Measurements from ENCODE around the gene HAAO.

HAAO gene

GRCh38 chr2:42793334-42794270, 1.2 kb upstream of the HAAO start:
- no peak for DNase-seq (ENCODE audit: low read depth in 2 of 2)

GRCh38 chr2:42792087-42792582, 248 bp downstream of the HAAO start:
- no peak for DNase-seq (ENCODE audit: low read depth in 2 of 2)

- DNase-seq (ENCODE audit: low read depth in 2 of 2), result no peak
Observed at GRCh38 chr2:42791606-42792005, 777 bp downstream of the HAAO start.

- no peak for DNase-seq (ENCODE audit: low read depth in 2 of 2)
Observed at GRCh38 chr2:42789751-42790150, 2.6 kb downstream of the HAAO start.

- DNase-seq (ENCODE audit: low read depth in 2 of 2), result no peak
Observed at GRCh38 chr2:42788882-42789281, 3.5 kb downstream of the HAAO start.

- DNase-seq (ENCODE audit: low read depth in 2 of 2), result no peak
Observed at GRCh38 chr2:42788478-42788793, 3.9 kb downstream of the HAAO start.

- DNase-seq (ENCODE audit: low read depth in 2 of 2), result no peak
Observed at GRCh38 chr2:42787788-42788477, 4.5 kb downstream of the HAAO start.

GRCh38 chr2:42787424-42787787, 5.0 kb downstream of the HAAO start:
- no peak for DNase-seq (ENCODE audit: low read depth in 2 of 2)

- DNase-seq (ENCODE audit: low read depth in 2 of 2), result no peak
Observed at GRCh38 chr2:42786561-42787345, 5.6 kb downstream of the HAAO start.

GRCh38 chr2:42784204-42784880, 8.0 kb downstream of the HAAO start:
- no peak for DNase-seq (ENCODE audit: low read depth in 2 of 2)

- no peak for DNase-seq (ENCODE audit: low read depth in 2 of 2)
Observed at GRCh38 chr2:42783511-42783910, 8.9 kb downstream of the HAAO start.

- DNase-seq (ENCODE audit: low read depth in 2 of 2), result no peak
Observed at GRCh38 chr2:42781181-42781580, 11.2 kb downstream of the HAAO start.

GRCh38 chr2:42777883-42778805, 14.2 kb downstream of the HAAO start:
- DNase-seq (ENCODE audit: low read depth in 2 of 2), result no peak

- DNase-seq (ENCODE audit: low read depth in 2 of 2), result no peak
Observed at GRCh38 chr2:42775810-42776209, 16.6 kb downstream of the HAAO start.

- DNase-seq (ENCODE audit: low read depth in 2 of 2), result no peak
Observed at GRCh38 chr2:42775186-42775585, 17.2 kb downstream of the HAAO start.

- DNase-seq (ENCODE audit: low read depth in 2 of 2), result no peak
Observed at GRCh38 chr2:42771546-42772153, 20.7 kb downstream of the HAAO start.

GRCh38 chr2:42770288-42771131, 21.9 kb downstream of the HAAO start:
- no peak for DNase-seq (ENCODE audit: low read depth in 2 of 2)

- DNase-seq (ENCODE audit: low read depth in 2 of 2), result no peak
Observed at GRCh38 chr2:42769583-42770287, 22.6 kb downstream of the HAAO start.

All from stimulated activated CD4-positive, alpha-beta T cell treated with anti-CD3 and anti-CD28 coated beads, Interleukin-15, amount 100 ng/mL, for 48 hours (primary cell).